Measurements from ENCODE around the gene FFAR4. TPM values are rescaled to one million over a fixed set of nuclear protein-coding genes. Genes with fewer than 3 reads are reported as not detected.

FFAR4 gene
- total RNA-seq, 1 experiment from 2014 or later, result not detected

- Histone ChIP-seq H3K4me1 (ENCODE audit: insufficient read depth, low read length, poor library complexity, severe bottlenecking) (no peaks in the 10 kb centered on the region), H3K27ac (ENCODE audit: low read depth, low read length, poor library complexity, severe bottlenecking) (no peak overlapping the region), H3K36me3 (ENCODE audit: insufficient read depth, low read length, poor library complexity, severe bottlenecking) (no peaks in the 10 kb centered on the region), H3K4me3 (ENCODE audit: low read depth, low read length, poor library complexity, severe bottlenecking) (no peak overlapping the region), H3K9me3 (ENCODE audit: low read depth, low read length, poor library complexity, severe bottlenecking) (no peaks in the 10 kb centered on the region), H3K27me3 (replicated peaks; ENCODE audit: insufficient read depth, low read depth, low read length, poor library complexity) (peaks cover 4% of the 10 kb centered on the region)
- CTCF ChIA-PET, result no interaction called here
- TF ChIP-seq EZH2 (IDR thresholded peaks at IDR 0.05; ENCODE audit: borderline replicate concordance, low read depth, low read length, poor library complexity, severe bottlenecking) (no peak), CTCF (conservative IDR thresholded peaks at IDR 0.05; ENCODE audit: low read depth, low read length) (no peak)
- POLR2A ChIA-PET (ENCODE audit: low non-redundant PET), result no interaction called here
- BruUV-seq (replicated peaks), result no TSS peak
- DNase-seq (ENCODE audit: low spot score), result no peak
- intact Hi-C loops (cut with micrococcal nuclease; ENCODE audit: unreplicated experiment), result no loop called here
These were observed 47.8 kb downstream of the FFAR4 start for GRCh38 chr10:93614101-93614825.

GRCh38 chr10:93615576-93616235 lies 49.2 kb downstream of the FFAR4 start:
- H3K9me3 ChIP-seq (ENCODE audit: low read depth, low read length, poor library complexity, severe bottlenecking), result no peaks in the 10 kb centered on the region
- ChIA-PET CTCF (no interaction called here), POLR2A (ENCODE audit: low non-redundant PET) (no interaction called here)
- intact Hi-C loops (cut with micrococcal nuclease; ENCODE audit: unreplicated experiment), result no loop called here
- no peaks in the 10 kb centered on the region for H3K4me1 ChIP-seq (ENCODE audit: insufficient read depth, low read length, poor library complexity, severe bottlenecking)
- no peak for TF ChIP-seq CTCF (conservative IDR thresholded peaks at IDR 0.05; ENCODE audit: low read depth, low read length)
- TF ChIP-seq EZH2 (IDR thresholded peaks at IDR 0.05; ENCODE audit: borderline replicate concordance, low read depth, low read length, poor library complexity, severe bottlenecking), result no peak
- no peak for DNase-seq (ENCODE audit: low spot score)
- no peak overlapping the region for H3K27ac ChIP-seq (ENCODE audit: low read depth, low read length, poor library complexity, severe bottlenecking)
- no TSS peak for BruUV-seq (replicated peaks)
- peaks cover 7% of the 10 kb centered on the region for H3K27me3 ChIP-seq (replicated peaks; ENCODE audit: insufficient read depth, low read depth, low read length, poor library complexity)
- H3K36me3 ChIP-seq (ENCODE audit: insufficient read depth, low read length, poor library complexity, severe bottlenecking), result no peaks in the 10 kb centered on the region
- no peak overlapping the region for H3K4me3 ChIP-seq (ENCODE audit: low read depth, low read length, poor library complexity, severe bottlenecking)

- H3K4me3 ChIP-seq (ENCODE audit: low read depth, low read length, poor library complexity, severe bottlenecking), result no peak overlapping the region
- intact Hi-C loops (cut with micrococcal nuclease; ENCODE audit: unreplicated experiment), result no loop called here
- H3K27me3 ChIP-seq (replicated peaks; ENCODE audit: insufficient read depth, low read depth, low read length, poor library complexity), result peaks cover 14% of the 10 kb centered on the region
- H3K27ac ChIP-seq (ENCODE audit: low read depth, low read length, poor library complexity, severe bottlenecking), result no peak overlapping the region
- DNase-seq (ENCODE audit: low spot score), result no peak
- no peaks in the 10 kb centered on the region for H3K4me1 ChIP-seq (ENCODE audit: insufficient read depth, low read length, poor library complexity, severe bottlenecking)
- POLR2A ChIA-PET (ENCODE audit: low non-redundant PET), result no interaction called here
- H3K9me3 ChIP-seq (ENCODE audit: low read depth, low read length, poor library complexity, severe bottlenecking), result no peaks in the 10 kb centered on the region
- no peak for TF ChIP-seq CTCF (conservative IDR thresholded peaks at IDR 0.05; ENCODE audit: low read depth, low read length)
- no peak for TF ChIP-seq EZH2 (IDR thresholded peaks at IDR 0.05; ENCODE audit: borderline replicate concordance, low read depth, low read length, poor library complexity, severe bottlenecking)
- BruUV-seq (replicated peaks), result no TSS peak
- no peaks in the 10 kb centered on the region for H3K36me3 ChIP-seq (ENCODE audit: insufficient read depth, low read length, poor library complexity, severe bottlenecking)
- CTCF ChIA-PET, result no interaction called here
These were observed 54.5 kb downstream of the FFAR4 start for GRCh38 chr10:93620925-93621324.

Measured in A673 (cell line).